Small intestine (tissue), 16 donors: Measurements from ENCODE around the gene POLR3C. TPM values are rescaled to one million over a fixed set of nuclear protein-coding genes. Genes with fewer than 3 reads are reported as not detected.
A peak's percentile ranks its signal among the peaks of the same experiment; 100 is the strongest.

Source experiments
- DNase-seq, 2 donors: peaks; one replicate each; pipeline versions ENCODE4 v3.0.0 to v3.0.0-alpha.2; 2013
- FAIRE-seq: peaks from 2 replicates; lab custom pipeline; 2012; peaks lifted over from hg19 to GRCh38; lab: Jason Lieb, UNC
- H3K27ac ChIP-seq, 3 donors: one replicate each; pipeline ENCODE4 v1.5.1; 2013; ENCODE audit warnings: low read length in 2 of 3, mild to moderate bottlenecking in 2 of 3, control low read depth in 1 of 3, inconsistent platforms in 1 of 3, low read depth in 1 of 3, moderate library complexity in 1 of 3
- H3K27me3 ChIP-seq, 3 donors: one replicate each; pipeline ENCODE4 v1.6.1; 2013; ENCODE audit warnings: low read length in 3 of 3, inconsistent platforms in 1 of 3; ENCODE audit not compliant: control insufficient read depth in 3 of 3, insufficient read depth in 3 of 3
- H3K36me3 ChIP-seq, 3 donors: one replicate each; pipeline ENCODE4 v1.6.1; 2013; ENCODE audit warnings: low read length in 3 of 3, inconsistent platforms in 1 of 3, low read depth in 1 of 3, mild to moderate bottlenecking in 1 of 3, moderate library complexity in 1 of 3; ENCODE audit not compliant: control insufficient read depth in 3 of 3, insufficient read depth in 2 of 3
- H3K4me1 ChIP-seq, 3 donors: one replicate each; pipeline ENCODE4 v1.6.1; 2013; ENCODE audit warnings: low read length in 2 of 3, inconsistent platforms in 1 of 3, low read depth in 1 of 3, mild to moderate bottlenecking in 1 of 3, moderate library complexity in 1 of 3; ENCODE audit not compliant: control insufficient read depth in 3 of 3, insufficient read depth in 2 of 3
- H3K4me3 ChIP-seq, 3 donors: one replicate each; pipeline ENCODE4 v1.5.1; 2013; ENCODE audit warnings: low read length in 3 of 3, control low read depth in 1 of 3, inconsistent platforms in 1 of 3, low read depth in 1 of 3, mild to moderate bottlenecking in 1 of 3, moderate library complexity in 1 of 3
- H3K9me3 ChIP-seq, 2 donors: one replicate each; pipeline ENCODE4 v1.6.1; 2013; ENCODE audit warnings: low read depth in 1 of 2, low read length in 1 of 2; ENCODE audit not compliant: control insufficient read depth in 2 of 2, insufficient read depth in 1 of 2
- WGBS, 3 donors: extraction: QIAGEN DNeasy Blood & Tissue Kit; methylation state at CpG; one replicate each; pipeline ENCODE4 v1.1.7; 2013; 5-methylcytosine and 5-hydroxymethylcytosine counted together
- long read RNA-seq, 10 donors: transcript quantifications; one replicate each; lab custom pipeline, GENCODE V29; 2026
- polyA plus RNA-seq, 4 donors: library from polyadenylated mRNA; stranded (reverse) in 3 of 4; unstranded in 1 of 4; fragments of 200-250 nt in 3 of 4; fragments of 120-200 nt in 1 of 4; gene quantifications; one replicate each; pipeline versions ENCODE4 v1.2.1 to v1.2.3, GENCODE V29; 2013
- donor health status: healthy with polysubstance abuse.
- donor health status: control.
- donor health status: control.
- donor health status: Bipolar disorder and iron deficiency.
- donor health status: healthy.

The POLR3C gene
- polyA plus RNA-seq: 10 to 100 TPM; 11.6 to 25.2 (median 17.3) TPM
- long read RNA-seq, donor 1: 0 reads
- long read RNA-seq, donor 2, partial matches to known transcripts: 0 of 2 reads
- long read RNA-seq, donor 2, other reads (novel, unspliced or antisense): 0 of 2 reads
- long read RNA-seq, donor 3: 0 reads
- long read RNA-seq, donor 4: 0 reads
- long read RNA-seq, donor 5, partial matches to known transcripts: 0 of 1 reads
- long read RNA-seq, donor 5, other reads (novel, unspliced or antisense): 0 of 1 reads
- long read RNA-seq, donor 6, partial matches to known transcripts: 0 of 4 reads
- long read RNA-seq, donor 6, other reads (novel, unspliced or antisense): 0 of 4 reads
- long read RNA-seq, donor 7: 0 reads
- long read RNA-seq, donor 8, partial matches to known transcripts: 0 of 1 reads
- long read RNA-seq, donor 8, other reads (novel, unspliced or antisense): 0 of 1 reads
- long read RNA-seq, donor 9, partial matches to known transcripts: 0 of 1 reads
- long read RNA-seq, donor 9, other reads (novel, unspliced or antisense): 0 of 1 reads
- long read RNA-seq, donor 10, partial matches to known transcripts: 0 of 3 reads
- long read RNA-seq, donor 10, other reads (novel, unspliced or antisense): 0 of 3 reads

GRCh38 chr1:145823565-145824498 lies at the start of gene POLR3C, which contains the start of gene RNF115:
TSS of gene POLR3C (plus strand) at chr1:145824200. CDS start at chr1:145825777, 1,577 bp downstream.
TSS of gene RNF115 (minus strand) at chr1:145824095. CDS start at chr1:145823873, 222 bp downstream.
- peak within 1 kb of the TSS; percentile 65 to 80 (median 75) for H3K4me3 ChIP-seq
- H3K9me3 ChIP-seq: no peaks in the 10 kb centered on the region
- DNase-seq: peak; percentile 89 to 94
- FAIRE-seq: no peak
- 0 to 1% (median 1%) methylated on average over 65 to 89 of the region's 89 CpGs for WGBS, 3 donors
- peaks cover 10 to 16% (median 14%) of the 10 kb centered on the region in 3 donors for H3K36me3 ChIP-seq
- H3K27me3 ChIP-seq: no peaks in the 10 kb centered on the region
- H3K4me1 ChIP-seq: peaks cover 0 to 4% (median 2%) of the 10 kb centered on the region in 3 donors
- peak within 1 kb of the TSS; percentile 73 to 93 (median 82) for H3K27ac ChIP-seq

GRCh38 chr1:145777357-145778145 lies 46.4 kb upstream of the POLR3C start:
- peaks cover 0 to 22% (median 3%) of the 10 kb centered on the region in 3 donors for H3K36me3 ChIP-seq
- DNase-seq (no peak), FAIRE-seq (no peak)
- H3K27ac ChIP-seq: no peak overlapping the region
- no peaks in the 10 kb centered on the region for H3K4me1 ChIP-seq
- no peak overlapping the region for H3K4me3 ChIP-seq
- WGBS, 3 donors: 92 to 98% (median 93%) methylated on average over 1 of the region's 1 CpG
- no peaks in the 10 kb centered on the region for H3K27me3 ChIP-seq
- H3K9me3 ChIP-seq: no peaks in the 10 kb centered on the region

GRCh38 chr1:145778146-145778540 lies 45.9 kb upstream of the POLR3C start:
- DNase-seq (no peak), FAIRE-seq (no peak)
- no peaks in the 10 kb centered on the region for H3K27me3 ChIP-seq
- H3K9me3 ChIP-seq: no peaks in the 10 kb centered on the region
- H3K4me3 ChIP-seq: no peak overlapping the region
- H3K27ac ChIP-seq: no peak overlapping the region
- WGBS, 3 donors: 94 to 97% (median 96%) methylated on average over 1 of the region's 1 CpG
- H3K36me3 ChIP-seq: peaks cover 0 to 25% (median 3%) of the 10 kb centered on the region in 3 donors
- H3K4me1 ChIP-seq: no peaks in the 10 kb centered on the region

GRCh38 chr1:145782272-145783099 lies 41.5 kb upstream of the POLR3C start:
- no peaks in the 10 kb centered on the region for H3K9me3 ChIP-seq
- no peak for FAIRE-seq
- H3K27me3 ChIP-seq: no peaks in the 10 kb centered on the region
- peaks cover 0 to 6% (median 4%) of the 10 kb centered on the region in 3 donors for H3K4me1 ChIP-seq
- H3K4me3 ChIP-seq: no peak overlapping the region
- H3K27ac ChIP-seq: peak overlapping the region in 1 of 3 donors; percentile 34
- DNase-seq: no peak
- H3K36me3 ChIP-seq: peaks cover 0 to 17% (median 3%) of the 10 kb centered on the region in 3 donors
- 89 to 92% (median 91%) methylated on average over 10 of the region's 10 CpGs for WGBS, 3 donors

- FAIRE-seq: no peak
These were observed 39.6 kb upstream of the POLR3C start for GRCh38 chr1:145784409-145784808.

GRCh38 chr1:145785547-145785946 lies 38.5 kb upstream of the POLR3C start:
- FAIRE-seq (no peak), DNase-seq (peak; percentile 58 to 61)
- no peaks in the 10 kb centered on the region for H3K9me3 ChIP-seq
- no peak overlapping the region for H3K4me3 ChIP-seq
- no peaks in the 10 kb centered on the region for H3K27me3 ChIP-seq
- WGBS, 3 donors: 26 to 63% (median 33%) methylated on average over 1 of the region's 1 CpG
- H3K36me3 ChIP-seq: peaks cover 0 to 9% (median 0%) of the 10 kb centered on the region in 3 donors
- H3K4me1 ChIP-seq: peaks cover 0 to 6% (median 4%) of the 10 kb centered on the region in 3 donors
- H3K27ac ChIP-seq: peak overlapping the region in 2 of 3 donors; percentile 72 to 77

More at GRCh38 chr1:145784409-145784808, 39.6 kb upstream of the POLR3C start:
- WGBS, 3 donors: 87 to 90% (median 88%) methylated on average over 3 of the region's 3 CpGs
- H3K4me3 ChIP-seq: no peak overlapping the region
- no peak overlapping the region for H3K27ac ChIP-seq
- H3K27me3 ChIP-seq: no peaks in the 10 kb centered on the region
- H3K9me3 ChIP-seq: no peaks in the 10 kb centered on the region
- H3K4me1 ChIP-seq: peaks cover 0 to 6% (median 4%) of the 10 kb centered on the region in 3 donors
- peaks cover 0 to 16% (median 0%) of the 10 kb centered on the region in 3 donors for H3K36me3 ChIP-seq
- DNase-seq: no peak

GRCh38 chr1:145786271-145786670 lies 37.7 kb upstream of the POLR3C start:
- FAIRE-seq: no peak

More at GRCh38 chr1:145786271-145786670, 37.7 kb upstream of the POLR3C start:
- no peaks in the 10 kb centered on the region for H3K27me3 ChIP-seq
- peaks cover 0 to 6% (median 4%) of the 10 kb centered on the region in 3 donors for H3K4me1 ChIP-seq
- H3K9me3 ChIP-seq: no peaks in the 10 kb centered on the region
- peak in 1 of 2 donors; percentile 21 for DNase-seq
- H3K27ac ChIP-seq: peak overlapping the region in 1 of 3 donors; percentile 72
- 0 to 15% (median 0%) methylated on average over 1 of the region's 1 CpG for WGBS, 3 donors
- no peak overlapping the region for H3K4me3 ChIP-seq
- H3K36me3 ChIP-seq: peaks cover 0 to 9% (median 0%) of the 10 kb centered on the region in 3 donors
